COLO668 (cell line): ENCODE measurements around the gene FOXS1.

ENCODE experiments used
- DNase-seq: peaks from one replicate; lab custom pipeline; 2025; ENCODE audit not compliant: unreplicated experiment; lab: John Stamatoyannopoulos, UW

FOXS1 gene

GRCh38 chr20:31861385-31862156 is 16.2 kb upstream of the FOXS1 start:
- peak; percentile 84 for DNase-seq

DNA sequence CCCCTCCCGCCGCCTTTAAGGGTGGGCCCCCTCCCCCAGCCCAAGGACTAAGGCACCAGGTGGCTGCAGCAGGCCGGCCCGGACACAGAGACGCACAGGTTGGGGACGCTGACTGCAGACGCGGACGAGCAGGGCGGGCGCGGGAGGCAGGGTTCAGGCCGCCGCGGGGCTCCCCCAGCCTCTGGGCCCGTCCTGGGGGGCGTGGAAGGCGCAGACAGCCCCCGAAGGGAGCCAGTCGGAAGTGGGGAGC is 15.7 kb upstream of the FOXS1 start:
- DNase-seq, result peak; percentile 45

GRCh38 chr20:31860390-31861134 is 15.2 kb upstream of the FOXS1 start:
- no peak for DNase-seq

GRCh38 chr20:31859998-31860380 is 14.6 kb upstream of the FOXS1 start:
- no peak for DNase-seq

DNA sequence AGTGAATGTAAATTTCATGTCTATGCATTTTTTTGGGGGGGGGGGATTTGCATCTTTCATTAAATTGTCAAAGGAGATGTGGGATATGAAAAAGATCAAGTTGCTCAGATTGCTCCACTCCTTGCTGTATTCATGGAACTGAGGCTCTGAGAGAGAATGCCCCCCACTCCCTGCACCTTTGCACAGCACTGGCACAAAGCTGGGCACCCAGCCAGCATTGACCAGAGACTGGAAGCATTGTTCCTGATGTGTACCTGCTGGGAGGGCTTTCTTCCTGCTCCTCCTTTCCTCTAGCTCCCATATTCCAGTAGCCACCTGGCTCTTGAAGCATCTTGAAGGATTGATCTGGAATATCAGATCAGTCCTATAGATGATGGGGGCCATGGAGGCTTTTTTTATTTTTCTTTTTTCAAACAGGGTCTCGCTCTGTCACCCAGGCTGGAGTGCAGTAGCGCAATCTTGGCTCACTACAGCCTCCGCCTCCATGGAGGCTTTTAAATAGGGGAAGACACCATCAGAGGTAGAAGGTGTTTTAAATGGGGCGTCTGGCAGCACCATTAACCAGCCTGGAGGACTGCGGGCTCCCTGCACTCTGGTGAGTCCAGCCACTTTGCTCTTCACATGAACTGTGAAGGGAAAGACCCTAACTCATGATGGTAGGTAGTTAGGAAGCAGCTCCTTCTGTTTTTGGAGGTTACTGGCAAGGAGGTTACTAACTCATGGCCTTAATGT is 14.0 kb upstream of the FOXS1 start:
- no peak for DNase-seq

GRCh38 chr20:31858760-31859083 is 13.3 kb upstream of the FOXS1 start:
- DNase-seq, result no peak

- no peak for DNase-seq
Observed at GRCh38 chr20:31857861-31858759, 12.7 kb upstream of the FOXS1 start.

DNA sequence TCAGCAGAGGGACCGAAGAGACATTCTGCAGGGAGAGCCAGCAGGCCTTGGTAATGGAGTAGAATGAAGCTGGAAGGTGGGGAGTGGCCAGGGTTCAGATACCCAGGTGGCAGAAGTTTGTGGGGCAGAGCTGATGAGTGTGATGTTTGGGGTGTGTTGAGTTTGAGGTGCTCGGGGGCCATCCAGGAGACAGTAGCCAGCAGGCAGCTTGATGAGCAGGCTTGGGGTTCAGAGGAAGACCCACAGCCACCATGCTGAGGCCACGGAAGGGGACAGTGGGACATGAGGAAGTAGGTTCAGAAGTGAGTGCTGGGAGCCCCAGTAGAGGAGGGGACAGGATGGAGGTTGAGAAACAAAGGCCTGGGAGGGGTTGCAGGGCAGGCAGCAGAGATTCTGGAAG is 11.1 kb upstream of the FOXS1 start:
- no peak for DNase-seq

- no peak for DNase-seq
Observed at GRCh38 chr20:31853481-31853880, 8.1 kb upstream of the FOXS1 start.

DNA sequence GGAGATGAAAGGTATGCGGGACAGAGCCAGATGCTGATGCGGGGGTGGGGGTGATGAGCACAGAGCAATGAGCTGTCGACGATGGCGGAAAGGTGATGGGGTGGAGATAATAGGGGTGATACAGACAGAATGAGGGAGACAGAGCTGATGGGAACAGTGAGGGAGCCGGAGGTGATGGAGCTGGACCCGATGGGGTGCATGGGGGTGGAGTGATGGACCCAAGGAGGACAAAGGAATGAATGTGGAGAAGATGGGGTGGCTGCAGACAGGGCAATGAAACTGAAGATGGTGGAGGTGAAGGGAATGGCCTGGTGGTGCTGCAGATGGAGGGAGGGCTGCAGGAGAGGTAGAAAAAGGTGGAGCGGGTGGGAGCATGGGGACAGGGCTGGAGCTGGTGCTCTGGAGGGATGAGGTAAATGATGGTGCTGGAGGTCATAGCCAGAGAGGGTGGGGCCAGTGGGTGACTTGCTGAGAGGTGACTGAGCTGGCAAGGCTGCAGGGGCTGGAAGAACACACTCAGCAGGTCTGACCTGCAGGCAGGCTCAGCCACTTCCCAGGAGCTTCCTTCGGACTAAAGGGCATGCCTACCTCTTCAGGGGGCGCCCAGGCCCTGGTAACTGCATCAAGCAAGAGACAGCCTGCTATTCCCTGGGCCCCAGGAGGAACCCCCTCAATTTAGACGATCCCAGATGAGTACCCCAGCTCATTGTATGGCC is 6.0 kb upstream of the FOXS1 start:
- no peak for DNase-seq

- DNase-seq, result peak; percentile 82
Observed at GRCh38 chr20:31849306-31849930, 4.0 kb upstream of the FOXS1 start.

GRCh38 chr20:31848088-31848999 is 2.9 kb upstream of the FOXS1 start:
- no peak for DNase-seq

GRCh38 chr20:31846793-31847138 is 1.4 kb upstream of the FOXS1 start:
- DNase-seq, result no peak

DNA sequence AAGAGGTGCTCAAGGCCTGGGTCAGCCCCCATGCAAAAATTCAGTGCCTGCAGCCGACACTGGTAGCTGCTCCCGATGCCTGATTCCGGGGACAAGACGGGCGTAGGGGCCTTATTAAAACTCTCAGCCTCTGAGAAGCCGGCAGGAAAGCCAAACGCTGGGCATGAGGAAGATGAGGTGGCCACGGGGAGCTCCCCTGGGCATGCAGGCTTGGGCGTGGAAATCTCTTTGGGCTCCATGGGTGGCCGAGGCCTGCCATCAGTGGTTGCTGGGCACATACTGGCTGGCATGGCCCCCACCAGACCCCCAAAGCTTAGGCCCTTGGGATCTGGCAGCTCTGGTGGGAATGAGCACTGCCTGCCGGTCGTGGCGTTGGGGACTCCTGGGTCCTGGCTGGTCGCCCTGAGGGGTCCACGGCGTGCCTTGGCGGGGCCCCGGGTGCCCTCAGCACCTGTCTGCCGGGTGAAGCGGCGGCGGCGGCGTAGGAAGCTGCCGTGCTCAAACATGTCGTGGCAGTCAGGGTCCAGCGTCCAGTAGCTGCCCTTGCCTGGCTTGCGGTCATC is 586 bp downstream of the FOXS1 start:
- DNase-seq, result no peak

GRCh38 chr20:31843881-31844280 is 1.5 kb downstream of the FOXS1 start:
- DNase-seq, result no peak

GRCh38 chr20:31843288-31843687 is 2.1 kb downstream of the FOXS1 start:
- no peak for DNase-seq

DNA sequence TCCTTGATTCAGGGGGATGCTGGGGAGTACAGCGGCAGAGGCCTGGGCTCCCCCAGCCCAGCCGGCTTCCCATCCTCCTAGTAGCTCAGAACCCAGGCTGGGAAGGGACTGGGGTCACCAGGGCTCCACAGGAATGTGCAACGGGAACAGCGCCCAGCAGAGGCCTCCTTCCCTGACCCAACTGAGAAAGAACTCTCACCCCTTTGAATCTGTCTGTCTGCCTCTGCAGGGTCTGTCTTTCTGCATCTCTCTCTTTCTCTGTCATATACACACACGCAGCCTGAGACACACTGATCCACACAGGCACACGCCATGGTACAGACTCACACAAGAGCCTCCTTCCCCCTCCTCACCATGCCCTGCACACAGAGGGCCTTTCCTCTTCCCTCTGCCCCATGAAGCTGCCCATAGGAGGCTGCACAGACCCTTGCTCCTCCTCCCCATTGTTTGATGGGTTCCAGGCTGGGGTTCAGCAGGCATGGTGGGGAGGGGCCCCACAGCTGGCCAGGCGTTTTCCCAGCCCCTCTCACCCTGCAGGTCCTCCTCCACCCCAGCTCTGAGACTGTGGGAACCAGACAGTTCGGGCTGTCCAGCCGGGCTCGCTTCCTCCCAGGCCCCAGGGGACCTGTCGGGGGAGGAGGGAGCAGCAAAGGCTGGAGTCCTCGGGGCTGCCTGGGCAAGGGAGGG is 2.8 kb downstream of the FOXS1 start:
- DNase-seq, result no peak

DNA sequence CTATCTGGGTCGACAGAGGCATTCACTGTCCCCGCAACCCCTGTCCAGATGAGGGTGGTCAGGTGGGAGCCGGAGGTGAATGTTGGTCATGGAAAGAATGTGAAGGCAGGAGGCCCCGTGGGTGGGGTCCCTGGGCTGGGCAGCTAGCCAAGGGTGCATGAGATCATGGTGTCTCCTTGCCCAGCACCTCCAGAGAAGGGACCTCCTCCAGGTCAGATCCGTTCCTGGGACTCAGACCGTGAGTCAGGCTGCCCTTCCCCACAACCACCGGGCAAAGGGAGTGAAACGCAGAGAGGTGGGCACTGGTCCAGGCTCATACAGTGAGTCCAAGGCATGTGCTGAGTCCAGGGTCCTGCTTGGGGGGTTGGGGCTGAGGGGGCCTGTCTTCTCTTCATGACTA is 3.5 kb downstream of the FOXS1 start:
- DNase-seq, result no peak
